Colonic mucosa (tissue), 4 donors: ENCODE measurements around the gene TNS3. TPM values are rescaled to one million over a fixed set of nuclear protein-coding genes. Genes with fewer than 3 reads are reported as not detected.
"Not testable (repeated sequence)": the region's sequence is repeated elsewhere in the genome, so short reads cannot be mapped to it uniquely, and the experiment has no call there.

ENCODE experiments used
- DNase-seq: peaks from one replicate; pipeline ENCODE4 v3.0.0-alpha.2; 2020
- H3K27ac ChIP-seq: fragments of 200-600 bp; one replicate; pipeline ENCODE4 v1.8.0; 2021
- H3K27me3 ChIP-seq: fragments of 200-600 bp; one replicate; pipeline ENCODE4 v1.8.0; 2021
- H3K36me3 ChIP-seq: fragments of 200-600 bp; one replicate; pipeline ENCODE4 v1.8.0; 2021
- H3K4me1 ChIP-seq: fragments of 200-600 bp; one replicate; pipeline ENCODE4 v1.8.0; 2021; ENCODE audit warnings: mild to moderate bottlenecking
- H3K4me3 ChIP-seq: fragments of 200-600 bp; one replicate; pipeline ENCODE4 v1.8.0; 2021
- H3K9ac ChIP-seq, 2 donors: one replicate each; pipeline ENCODE4 v1.7.0; 2013; ENCODE audit warnings: control low read depth in 2 of 2, low read depth in 2 of 2, low read length in 2 of 2
- H3K9me3 ChIP-seq: fragments of 200-600 bp; one replicate; pipeline ENCODE4 v1.8.0; 2021
- intact Hi-C: fragments of 100-400 bp; cut with DNase I; formaldehyde crosslinking; loops from one replicate; pipeline ENCODE4 v1.14.1; 2022
- total RNA-seq, 2 donors: library from RNA; stranded (reverse); fragmentation: NEBNext Ultra II Directional in 1 of 2; extraction: Animal tissue kit (Norgen Biotek cat#: 25700) in 1 of 2; gene quantifications; one replicate each; pipeline ENCODE4 v1.2.1, GENCODE V29; 2021
- TF ChIP-seq, protein P1 (sequence below): fragments of 200-600 bp; IDR thresholded peaks from one replicate; pipeline ENCODE4 v1.8.0; 2022; ENCODE audit warnings: antibody characterized with exemption, mild to moderate bottlenecking
- donor health status: healthy.
- donor health status: DM: no; HTN: no; CAD: no.
- donor health status: DM: no; HTN: no; CAD: no.

TNS3 gene
- total RNA-seq, 2 donors from 2014 or later = 41.1 to 58.2 TPM

- intact Hi-C loops = loop anchor here (5.0 kb wide), 1 partner anchor 169 kb away; no protein-coding TSS in a partner anchor
- no peak overlapping the region for H3K9ac ChIP-seq
Measured at GRCh38 chr7:47262881-47263280, 319.0 kb downstream of the TNS3 start.

DNA sequence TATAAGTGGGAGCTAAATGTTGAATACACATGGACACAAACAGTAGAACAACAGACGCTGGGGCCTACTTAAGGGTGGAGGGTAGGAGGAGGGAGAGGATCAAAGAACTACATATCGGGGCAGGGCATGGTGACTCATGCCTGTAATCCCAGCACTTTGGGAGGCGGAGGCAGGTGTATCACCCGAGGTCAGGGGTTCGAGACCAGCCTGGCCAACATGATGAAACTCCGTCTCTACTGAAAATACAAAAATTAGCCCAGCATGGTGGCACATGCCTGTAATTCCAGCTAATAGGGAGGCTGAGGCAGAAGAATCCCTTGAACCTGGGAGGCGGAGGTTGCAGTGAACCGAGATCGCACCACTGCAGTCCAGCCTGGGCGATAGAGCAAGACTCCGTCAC, 319.8 kb downstream of the TNS3 start:
- not testable (repeated sequence) for H3K9ac ChIP-seq, H3K9me3 ChIP-seq
- intact Hi-C loops = loop anchor here (5.0 kb wide), 1 partner anchor 170 kb away; no protein-coding TSS in a partner anchor

More at GRCh38 chr7:47262881-47263280, 319.0 kb downstream of the TNS3 start:
- no peak for DNase-seq
- H3K9me3 ChIP-seq = no peaks in the 10 kb centered on the region
- TF ChIP-seq, protein P1, sequence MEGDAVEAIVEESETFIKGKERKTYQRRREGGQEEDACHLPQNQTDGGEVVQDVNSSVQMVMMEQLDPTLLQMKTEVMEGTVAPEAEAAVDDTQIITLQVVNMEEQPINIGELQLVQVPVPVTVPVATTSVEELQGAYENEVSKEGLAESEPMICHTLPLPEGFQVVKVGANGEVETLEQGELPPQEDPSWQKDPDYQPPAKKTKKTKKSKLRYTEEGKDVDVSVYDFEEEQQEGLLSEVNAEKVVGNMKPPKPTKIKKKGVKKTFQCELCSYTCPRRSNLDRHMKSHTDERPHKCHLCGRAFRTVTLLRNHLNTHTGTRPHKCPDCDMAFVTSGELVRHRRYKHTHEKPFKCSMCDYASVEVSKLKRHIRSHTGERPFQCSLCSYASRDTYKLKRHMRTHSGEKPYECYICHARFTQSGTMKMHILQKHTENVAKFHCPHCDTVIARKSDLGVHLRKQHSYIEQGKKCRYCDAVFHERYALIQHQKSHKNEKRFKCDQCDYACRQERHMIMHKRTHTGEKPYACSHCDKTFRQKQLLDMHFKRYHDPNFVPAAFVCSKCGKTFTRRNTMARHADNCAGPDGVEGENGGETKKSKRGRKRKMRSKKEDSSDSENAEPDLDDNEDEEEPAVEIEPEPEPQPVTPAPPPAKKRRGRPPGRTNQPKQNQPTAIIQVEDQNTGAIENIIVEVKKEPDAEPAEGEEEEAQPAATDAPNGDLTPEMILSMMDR = no peak
- H3K36me3 ChIP-seq = no peaks in the 10 kb centered on the region
- H3K27ac ChIP-seq = no peak overlapping the region
- H3K4me3 ChIP-seq = no peak overlapping the region
- no peaks in the 10 kb centered on the region for H3K4me1 ChIP-seq
- H3K27me3 ChIP-seq = no peaks in the 10 kb centered on the region

GRCh38 chr7:47260270-47260669, 321.6 kb downstream of the TNS3 start:
- H3K27ac ChIP-seq = no peak overlapping the region
- TF ChIP-seq, protein P1 = no peak
- H3K36me3 ChIP-seq = no peaks in the 10 kb centered on the region
- H3K9me3 ChIP-seq = no peaks in the 10 kb centered on the region
- intact Hi-C loops = loop anchor here (5.0 kb wide), 1 partner anchor 172 kb away; no protein-coding TSS in a partner anchor
- H3K9ac ChIP-seq = no peak overlapping the region
- no peak for DNase-seq
- H3K4me3 ChIP-seq = no peak overlapping the region
- H3K4me1 ChIP-seq = no peaks in the 10 kb centered on the region
- no peaks in the 10 kb centered on the region for H3K27me3 ChIP-seq

More for the DNA sequence above, 319.8 kb downstream of the TNS3 start:
- DNase-seq = peak; percentile 6
- H3K4me1 ChIP-seq, H3K27me3 ChIP-seq, H3K27ac ChIP-seq, H3K36me3 ChIP-seq, H3K4me3 ChIP-seq: not testable (repeated sequence)

DNA sequence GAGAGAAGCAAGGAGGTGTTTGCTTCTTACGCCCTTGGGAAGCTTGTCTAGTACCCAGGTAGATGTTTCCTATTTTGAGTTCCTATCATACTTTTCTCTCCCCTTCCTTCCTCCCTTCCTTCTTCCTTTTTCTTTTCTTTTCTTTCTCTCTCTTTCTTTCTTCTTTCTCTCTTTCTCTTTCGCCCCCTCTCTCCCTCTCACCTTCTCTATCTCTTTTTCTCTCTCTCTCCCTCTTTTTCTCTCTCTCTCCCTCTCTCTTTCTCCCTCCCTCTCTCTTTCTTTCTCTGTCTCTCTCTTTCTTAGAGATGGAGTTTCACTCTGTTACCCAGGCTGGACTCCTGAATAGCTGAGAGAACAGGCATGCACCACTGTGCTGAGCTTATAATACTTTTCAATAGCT, 322.2 kb downstream of the TNS3 start:
- intact Hi-C loops = loop anchor here (5.0 kb wide), 2 partner anchors 62 to 173 kb away; no protein-coding TSS in a partner anchor

GRCh38 chr7:47258798-47259197, 323.1 kb downstream of the TNS3 start:
- Histone ChIP-seq H3K9me3 (no peaks in the 10 kb centered on the region), H3K27ac (no peak overlapping the region), H3K27me3 (no peaks in the 10 kb centered on the region), H3K4me1 (no peaks in the 10 kb centered on the region), H3K36me3 (no peaks in the 10 kb centered on the region), H3K4me3 (no peak overlapping the region), H3K9ac (no peak overlapping the region)
- TF ChIP-seq, protein P1 = no peak
- DNase-seq = no peak
- intact Hi-C loops = loop anchor here (5.0 kb wide), 1 partner anchor 61 kb away; no protein-coding TSS in a partner anchor

More for the DNA sequence above, 322.2 kb downstream of the TNS3 start:
- Histone ChIP-seq H3K36me3 (no peaks in the 10 kb centered on the region), H3K9ac (no peak overlapping the region), H3K27ac (no peak overlapping the region), H3K9me3 (no peaks in the 10 kb centered on the region), H3K27me3 (no peaks in the 10 kb centered on the region), H3K4me3 (no peak overlapping the region), H3K4me1 (no peaks in the 10 kb centered on the region)
- TF ChIP-seq, protein P1 = no peak
- no peak for DNase-seq

DNA sequence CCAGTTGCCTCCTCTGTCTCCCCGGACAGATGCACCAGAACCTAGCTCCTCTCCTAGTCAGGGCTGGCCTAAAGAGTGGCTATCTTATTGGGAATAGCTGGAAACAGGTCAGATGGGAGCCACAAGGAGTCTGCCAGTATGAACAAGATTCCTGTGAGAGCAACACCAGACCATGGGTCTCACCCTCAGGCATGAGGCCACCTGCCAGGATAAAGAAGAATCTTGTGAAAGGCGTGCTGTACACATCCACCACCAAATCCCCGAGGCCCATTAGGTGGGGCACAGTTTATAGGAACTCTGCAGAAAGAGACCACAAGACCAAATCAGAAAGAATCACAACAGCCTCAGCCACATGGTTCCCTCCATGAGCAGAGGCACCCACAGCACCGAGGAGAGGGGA, 325.9 kb downstream of the TNS3 start:
- Histone ChIP-seq H3K9ac (no peak overlapping the region), H3K27me3 (no peaks in the 10 kb centered on the region), H3K4me3 (no peak overlapping the region), H3K27ac (no peak overlapping the region), H3K4me1 (no peaks in the 10 kb centered on the region), H3K36me3 (no peaks in the 10 kb centered on the region), H3K9me3 (no peaks in the 10 kb centered on the region)
- intact Hi-C loops = loop anchor here (5.0 kb wide), 1 partner anchor 59 kb away; no protein-coding TSS in a partner anchor
- no peak for DNase-seq
- TF ChIP-seq, protein P1 = no peak
